Fibroblast of lung (primary cell): Measurements from ENCODE around the gene ANKS4B.

ENCODE experiments used
- EZH2 ChIP-seq: IDR thresholded peaks from 2 replicates; pipeline ENCODE4 v1.5.1; 2012; ENCODE audit warnings: low read length, control low read depth, mild to moderate bottlenecking; ENCODE audit errors: missing control alignments
- TF ChIP-seq, protein P1 (sequence below), 2 donors: IDR thresholded peaks in 1 of 2; conservative IDR thresholded peaks in 1 of 2; 1 replicate in 1 of 2; 2 replicates in 1 of 2; pipeline ENCODE4 v1.5.1; 2011 to 2012; ENCODE audit warnings: low read length in 2 of 2, control low read depth in 1 of 2, inconsistent platforms in 1 of 2, low read depth in 1 of 2, mild to moderate bottlenecking in 1 of 2

DNA sequence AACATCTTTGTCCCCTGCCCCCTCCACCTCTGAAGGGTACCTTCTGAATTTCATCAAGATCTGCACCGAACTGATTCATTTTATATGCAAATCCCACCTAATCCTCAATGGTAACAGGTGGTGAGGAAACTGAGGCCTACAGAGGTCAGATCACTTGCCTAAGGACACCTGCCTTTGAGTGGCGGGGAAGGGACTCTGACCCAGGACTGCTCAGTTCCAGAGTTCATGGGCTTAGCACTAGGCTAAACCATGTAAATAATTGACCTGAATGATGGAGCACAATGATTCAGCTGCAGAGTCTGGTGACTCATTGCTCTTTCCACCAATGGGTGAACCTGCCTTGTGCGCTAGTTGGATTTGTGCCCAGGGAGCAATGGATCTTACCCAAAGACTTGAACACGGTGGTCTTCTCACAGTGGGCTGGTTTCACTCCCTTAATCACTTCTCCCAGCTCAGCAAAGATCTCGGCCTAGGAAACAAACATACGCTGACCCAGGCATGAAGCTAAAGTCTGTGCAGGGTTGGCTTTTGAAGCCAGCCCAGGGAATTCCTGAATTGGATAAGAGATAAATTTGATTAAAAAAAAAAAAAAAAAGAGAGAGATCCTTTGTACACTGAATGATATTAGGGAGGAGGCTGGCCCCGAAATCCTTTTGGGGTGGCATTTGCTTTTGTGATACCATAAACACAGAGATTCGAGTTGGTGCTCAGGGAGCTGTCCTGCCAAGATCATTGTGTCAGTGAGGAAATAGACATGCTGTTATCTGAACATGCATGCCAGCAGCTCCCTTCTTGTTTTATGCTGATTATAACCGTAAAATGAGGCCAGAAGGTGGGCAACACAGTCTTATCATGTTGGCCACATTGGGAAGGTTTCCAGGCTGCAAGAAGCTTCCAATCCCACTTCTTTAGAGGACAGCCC is 27.6 kb downstream of the ANKS4B start:
- TF ChIP-seq, protein P1, sequence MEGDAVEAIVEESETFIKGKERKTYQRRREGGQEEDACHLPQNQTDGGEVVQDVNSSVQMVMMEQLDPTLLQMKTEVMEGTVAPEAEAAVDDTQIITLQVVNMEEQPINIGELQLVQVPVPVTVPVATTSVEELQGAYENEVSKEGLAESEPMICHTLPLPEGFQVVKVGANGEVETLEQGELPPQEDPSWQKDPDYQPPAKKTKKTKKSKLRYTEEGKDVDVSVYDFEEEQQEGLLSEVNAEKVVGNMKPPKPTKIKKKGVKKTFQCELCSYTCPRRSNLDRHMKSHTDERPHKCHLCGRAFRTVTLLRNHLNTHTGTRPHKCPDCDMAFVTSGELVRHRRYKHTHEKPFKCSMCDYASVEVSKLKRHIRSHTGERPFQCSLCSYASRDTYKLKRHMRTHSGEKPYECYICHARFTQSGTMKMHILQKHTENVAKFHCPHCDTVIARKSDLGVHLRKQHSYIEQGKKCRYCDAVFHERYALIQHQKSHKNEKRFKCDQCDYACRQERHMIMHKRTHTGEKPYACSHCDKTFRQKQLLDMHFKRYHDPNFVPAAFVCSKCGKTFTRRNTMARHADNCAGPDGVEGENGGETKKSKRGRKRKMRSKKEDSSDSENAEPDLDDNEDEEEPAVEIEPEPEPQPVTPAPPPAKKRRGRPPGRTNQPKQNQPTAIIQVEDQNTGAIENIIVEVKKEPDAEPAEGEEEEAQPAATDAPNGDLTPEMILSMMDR (conservative IDR thresholded peaks at IDR 0.05 in 1 of 2, IDR thresholded peaks at IDR 0.05 in 1 of 2; ENCODE audit: low read depth in 1 of 2, low read length in 2 of 2), result no peak
- TF ChIP-seq EZH2, result no peak
